Fibroblast of lung (primary cell): ENCODE measurements around the gene CH25H.
"Not testable (repeated sequence)": the region's sequence is repeated elsewhere in the genome, so short reads cannot be mapped to it uniquely, and the experiment has no call there.

Source experiments
- EZH2 ChIP-seq: IDR thresholded peaks from 2 replicates; pipeline ENCODE4 v1.5.1; 2012; ENCODE audit warnings: low read length, control low read depth, mild to moderate bottlenecking; ENCODE audit errors: missing control alignments
- TF ChIP-seq, protein P1 (sequence below), 2 donors: IDR thresholded peaks in 1 of 2; conservative IDR thresholded peaks in 1 of 2; 1 replicate in 1 of 2; 2 replicates in 1 of 2; pipeline ENCODE4 v1.5.1; 2011 to 2012; ENCODE audit warnings: low read length in 2 of 2, control low read depth in 1 of 2, inconsistent platforms in 1 of 2, low read depth in 1 of 2, mild to moderate bottlenecking in 1 of 2

DNA sequence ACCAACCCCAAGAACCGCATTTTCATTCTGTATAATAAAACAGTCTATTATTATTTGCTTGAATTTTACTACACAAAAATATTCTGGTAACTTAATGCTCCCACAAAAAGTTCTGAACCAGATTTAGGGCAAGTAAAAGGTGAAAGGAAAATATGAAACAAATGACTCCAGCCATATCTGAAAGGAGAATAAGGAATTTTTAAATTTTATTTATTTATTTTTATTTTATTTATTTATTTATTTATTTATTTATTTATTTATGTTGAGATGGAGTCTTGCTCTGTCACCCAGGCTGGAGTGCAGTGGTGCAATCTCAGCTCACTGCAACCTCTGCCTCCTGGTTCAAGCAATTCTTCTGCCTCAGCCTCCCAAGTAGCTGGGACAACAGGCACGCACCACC is 40.5 kb upstream of the CH25H start:
- TF ChIP-seq, protein P1, sequence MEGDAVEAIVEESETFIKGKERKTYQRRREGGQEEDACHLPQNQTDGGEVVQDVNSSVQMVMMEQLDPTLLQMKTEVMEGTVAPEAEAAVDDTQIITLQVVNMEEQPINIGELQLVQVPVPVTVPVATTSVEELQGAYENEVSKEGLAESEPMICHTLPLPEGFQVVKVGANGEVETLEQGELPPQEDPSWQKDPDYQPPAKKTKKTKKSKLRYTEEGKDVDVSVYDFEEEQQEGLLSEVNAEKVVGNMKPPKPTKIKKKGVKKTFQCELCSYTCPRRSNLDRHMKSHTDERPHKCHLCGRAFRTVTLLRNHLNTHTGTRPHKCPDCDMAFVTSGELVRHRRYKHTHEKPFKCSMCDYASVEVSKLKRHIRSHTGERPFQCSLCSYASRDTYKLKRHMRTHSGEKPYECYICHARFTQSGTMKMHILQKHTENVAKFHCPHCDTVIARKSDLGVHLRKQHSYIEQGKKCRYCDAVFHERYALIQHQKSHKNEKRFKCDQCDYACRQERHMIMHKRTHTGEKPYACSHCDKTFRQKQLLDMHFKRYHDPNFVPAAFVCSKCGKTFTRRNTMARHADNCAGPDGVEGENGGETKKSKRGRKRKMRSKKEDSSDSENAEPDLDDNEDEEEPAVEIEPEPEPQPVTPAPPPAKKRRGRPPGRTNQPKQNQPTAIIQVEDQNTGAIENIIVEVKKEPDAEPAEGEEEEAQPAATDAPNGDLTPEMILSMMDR (conservative IDR thresholded peaks at IDR 0.05 in 1 of 2, IDR thresholded peaks at IDR 0.05 in 1 of 2; ENCODE audit: low read depth in 1 of 2, low read length in 2 of 2): not testable (repeated sequence)
- TF ChIP-seq EZH2: not testable (repeated sequence)
